WERI-Rb-1 (cell line): ENCODE data around the gene NMNAT2.

Experiments used
- DNase-seq: peaks from one replicate; pipeline ENCODE4 v3.0.0-alpha.2; 2020
- H3K27ac ChIP-seq: fragments of 250-450 bp; sonication (Bioruptor Pico); 2 replicates; pipeline ENCODE4 v1.5.1; 2020; ENCODE audit warnings: mild to moderate bottlenecking, moderate library complexity
- H3K27me3 ChIP-seq: fragments of 250-450 bp; sonication (Bioruptor Pico); 2 replicates; pipeline ENCODE4 v1.5.1; 2021; ENCODE audit warnings: mild to moderate bottlenecking, low read depth, moderate library complexity; ENCODE audit not compliant: insufficient read depth, severe bottlenecking
- H3K36me3 ChIP-seq: fragments of 250-450 bp; sonication (Bioruptor Pico); 2 replicates; pipeline ENCODE4 v1.5.1; 2020; ENCODE audit warnings: mild to moderate bottlenecking, moderate library complexity
- H3K4me3 ChIP-seq: 2 replicates; pipeline ENCODE4 v1.5.1; 2011; ENCODE audit warnings: low read depth, mild to moderate bottlenecking, control low read depth, low read length
- H3K9me3 ChIP-seq: fragments of 250-450 bp; sonication (Bioruptor Pico); 2 replicates; pipeline ENCODE4 v1.5.1; 2021; ENCODE audit warnings: mild to moderate bottlenecking, moderate library complexity; ENCODE audit not compliant: severe bottlenecking
- CTCF ChIP-seq: IDR thresholded peaks from 2 replicates; pipeline ENCODE4 v1.5.1; 2011; ENCODE audit warnings: low read depth, mild to moderate bottlenecking, control low read depth, inconsistent platforms, low read length

Gene NMNAT2

GRCh38 chr1:183418696-183419095 lies 516 bp upstream of the NMNAT2 start:
- no peak for DNase-seq
- no peaks in the 10 kb centered on the region for H3K36me3 ChIP-seq

GRCh38 chr1:183416850-183417771 lies 1.1 kb downstream of the NMNAT2 start:
- H3K9me3 ChIP-seq = no peaks in the 10 kb centered on the region
- H3K4me3 ChIP-seq = peak overlapping the region; percentile 54
- peak; percentile 37; the same call in 1 of the 2 replicates for TF ChIP-seq CTCF
- no peak overlapping the region for H3K27ac ChIP-seq
- peaks cover 14% of the 10 kb centered on the region for H3K27me3 ChIP-seq
- DNase-seq = peak; percentile 58
- H3K36me3 ChIP-seq = no peaks in the 10 kb centered on the region

More at GRCh38 chr1:183418696-183419095, 516 bp upstream of the NMNAT2 start:
- no peak for TF ChIP-seq CTCF
- Histone ChIP-seq H3K27ac (no peak overlapping the region), H3K27me3 (peaks cover 14% of the 10 kb centered on the region), H3K4me3 (no peak overlapping the region; the same call in 1 of the 2 replicates), H3K9me3 (no peaks in the 10 kb centered on the region)

DNA sequence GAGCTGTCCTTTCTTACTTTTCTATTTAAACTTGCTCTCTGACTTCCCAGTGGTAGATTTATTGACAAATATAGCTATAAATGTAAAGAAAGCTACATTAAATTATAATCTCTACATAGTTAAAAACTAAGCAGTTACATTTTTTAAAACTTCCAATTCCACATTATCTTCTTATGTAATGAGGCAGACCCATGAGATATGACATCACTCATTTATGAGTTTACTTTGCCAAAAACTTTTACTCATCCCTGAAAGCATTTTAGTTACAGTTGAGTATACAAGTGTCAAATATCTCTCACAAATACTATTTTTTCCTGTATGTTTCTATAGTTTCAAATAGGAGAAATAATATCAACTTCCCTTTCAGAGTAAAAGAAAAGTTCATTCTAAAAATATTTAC lies 3.8 kb downstream of the NMNAT2 start:
- Histone ChIP-seq H3K36me3 (no peaks in the 10 kb centered on the region), H3K27me3 (peaks cover 11% of the 10 kb centered on the region), H3K4me3 (no peak overlapping the region), H3K27ac (no peak overlapping the region), H3K9me3 (no peaks in the 10 kb centered on the region)
- TF ChIP-seq CTCF = no peak
- DNase-seq = no peak

- no peak for TF ChIP-seq CTCF
- Histone ChIP-seq H3K27me3 (peaks cover 2% of the 10 kb centered on the region), H3K4me3 (no peak overlapping the region), H3K36me3 (no peaks in the 10 kb centered on the region), H3K27ac (no peak overlapping the region), H3K9me3 (no peaks in the 10 kb centered on the region)
- DNase-seq = no peak
Observed at GRCh38 chr1:183411091-183411490, 7.1 kb downstream of the NMNAT2 start.

GRCh38 chr1:183407961-183408360 lies 10.2 kb downstream of the NMNAT2 start:
- Histone ChIP-seq H3K4me3 (no peak overlapping the region), H3K27ac (no peak overlapping the region), H3K36me3 (no peaks in the 10 kb centered on the region), H3K27me3 (no peaks in the 10 kb centered on the region), H3K9me3 (no peaks in the 10 kb centered on the region)
- TF ChIP-seq CTCF = no peak
- no peak for DNase-seq
